Stimulated activated CD8-positive, alpha-beta memory T cell treated with anti-CD3 and anti-CD28 coated beads, Interleukin-2, amount 100 ng/mL, for 1 hour (primary cell): ENCODE data around the gene ENDOU.

Experiments used
- DNase-seq, 2 donors: peaks; one replicate each; pipeline ENCODE4 v3.0.0-alpha.2; 2020; ENCODE audit warnings: low read depth in 2 of 2

Gene ENDOU

DNA sequence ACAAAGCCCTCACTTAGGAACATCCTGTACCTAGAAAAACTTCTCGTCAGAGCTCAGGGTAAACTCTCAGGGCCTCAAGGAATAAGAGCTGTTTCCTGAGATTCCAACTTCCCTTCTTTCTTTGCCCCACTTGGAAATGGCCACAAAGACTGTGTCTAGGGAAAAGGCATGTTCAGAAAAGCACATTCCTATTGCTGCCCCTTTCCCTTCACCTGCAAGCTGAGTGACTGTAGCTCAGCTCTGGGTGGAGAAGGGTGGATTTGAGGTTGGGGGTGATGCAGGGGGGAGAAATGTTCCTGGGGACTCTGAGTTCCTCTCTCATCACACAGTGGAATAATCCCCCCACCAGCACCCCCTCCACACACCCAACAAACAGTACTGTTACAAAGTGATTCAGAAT lies 6.8 kb downstream of the ENDOU start:
- DNase-seq: no peak

- no peak for DNase-seq
Measured at GRCh38 chr12:47717443-47718193, 7.7 kb downstream of the ENDOU start.

GRCh38 chr12:47717046-47717442 lies 8.2 kb downstream of the ENDOU start:
- DNase-seq: no peak

DNA sequence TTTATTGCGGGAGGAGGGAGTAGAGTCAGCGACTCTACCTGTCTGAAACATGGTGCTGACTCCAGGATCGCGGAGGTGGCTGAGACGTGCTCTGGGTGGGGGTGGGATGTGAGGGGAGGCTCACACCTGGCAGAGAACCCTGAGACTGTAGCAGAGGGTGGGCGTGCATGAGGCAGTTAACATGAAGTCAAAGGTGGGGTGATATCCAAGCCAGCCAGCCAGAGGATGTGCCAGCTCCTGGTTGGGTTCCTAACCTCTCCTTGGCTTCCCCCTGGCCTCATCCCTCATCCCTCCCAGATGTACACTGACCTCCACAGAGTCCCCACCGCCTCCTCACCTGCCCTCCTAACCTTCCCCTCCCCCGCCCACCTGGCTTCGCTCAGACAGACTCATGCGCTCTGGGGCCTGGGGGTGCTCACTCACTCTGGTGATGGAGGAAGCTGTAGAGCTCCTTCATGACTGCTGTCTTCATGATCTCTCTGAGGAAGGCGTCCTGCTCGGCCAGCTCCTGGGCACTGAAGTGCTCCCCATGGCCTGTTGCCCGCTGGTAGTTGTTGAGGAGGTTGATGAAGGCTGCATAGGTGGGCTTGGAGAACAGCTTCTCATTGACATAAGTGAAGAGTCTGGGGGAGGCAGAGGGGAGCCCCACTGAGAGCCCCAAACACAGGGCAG lies 9.3 kb downstream of the ENDOU start:
- DNase-seq: no peak

- peak; percentile 59 to 69 for DNase-seq
Measured at GRCh38 chr12:47715393-47715876, 9.9 kb downstream of the ENDOU start.

DNA sequence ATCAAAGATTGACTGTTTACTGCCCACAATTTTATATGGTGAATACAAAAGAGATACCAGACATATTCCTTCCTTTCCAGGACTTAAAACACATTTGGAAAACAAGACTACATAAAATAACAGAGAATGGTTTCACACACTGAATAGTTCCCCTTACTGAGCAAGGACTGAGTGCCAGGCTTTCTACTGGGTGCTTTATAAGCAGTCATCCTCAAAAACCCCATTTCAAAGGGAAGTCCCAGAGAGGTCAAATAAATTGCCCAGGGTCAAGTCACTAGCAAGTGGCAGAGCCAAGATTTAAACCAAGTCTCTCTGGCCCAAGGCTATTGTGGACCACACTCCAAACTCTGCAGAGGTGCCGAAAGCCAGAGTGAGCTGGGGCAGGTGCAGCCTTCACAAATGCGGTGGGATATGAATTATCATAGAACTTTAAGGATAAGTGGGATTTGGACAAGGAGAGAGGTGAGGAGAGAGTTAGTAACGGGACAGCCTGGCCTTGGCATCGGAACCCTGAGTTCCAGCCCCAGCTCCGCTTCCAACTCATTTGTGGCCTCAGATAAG lies 10.4 kb downstream of the ENDOU start:
- DNase-seq: no peak

- DNase-seq: no peak
Measured at GRCh38 chr12:47712171-47712570, 13.1 kb downstream of the ENDOU start.

DNA sequence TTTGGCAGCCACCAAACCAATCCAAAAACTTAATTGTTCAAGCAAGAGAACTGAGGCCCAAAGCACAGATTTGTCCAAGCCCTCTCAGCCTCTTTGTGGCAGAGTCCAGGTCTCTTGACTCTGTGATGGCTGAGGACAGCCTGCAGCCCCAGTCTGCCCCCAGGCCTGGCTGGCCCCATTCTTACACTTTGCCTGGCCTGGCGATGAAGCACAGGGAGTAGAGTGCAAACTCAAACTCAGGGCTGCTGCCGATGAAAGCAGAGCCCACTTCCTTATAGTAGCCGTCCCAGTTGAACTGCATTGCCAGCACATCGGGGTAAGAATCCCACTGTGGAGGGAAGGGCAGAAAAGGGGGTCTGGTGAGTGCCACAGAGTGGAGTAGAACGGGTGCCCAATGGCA lies 13.8 kb downstream of the ENDOU start:
- no peak for DNase-seq

DNA sequence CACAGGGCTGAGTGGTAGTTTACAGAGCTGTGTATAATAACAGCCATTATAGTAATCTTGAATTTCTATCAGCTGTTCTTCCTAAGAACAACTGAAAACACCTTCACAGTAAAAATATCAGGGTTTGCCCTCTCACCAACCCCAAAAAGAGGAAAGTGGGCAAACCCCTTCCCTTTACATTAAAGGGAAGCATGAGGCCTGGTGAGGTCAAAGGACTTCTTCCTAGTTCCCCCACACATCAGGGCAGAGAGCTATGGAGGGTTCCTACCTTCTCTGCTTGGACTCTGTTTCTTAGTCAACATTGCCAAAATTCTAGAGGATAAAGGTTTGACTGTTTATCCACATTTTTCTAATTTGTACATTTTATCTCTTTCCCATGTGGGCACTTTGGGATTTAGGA lies 15.0 kb downstream of the ENDOU start:
- DNase-seq: no peak

GRCh38 chr12:47709671-47710070 lies 15.6 kb downstream of the ENDOU start:
- no peak for DNase-seq

DNA sequence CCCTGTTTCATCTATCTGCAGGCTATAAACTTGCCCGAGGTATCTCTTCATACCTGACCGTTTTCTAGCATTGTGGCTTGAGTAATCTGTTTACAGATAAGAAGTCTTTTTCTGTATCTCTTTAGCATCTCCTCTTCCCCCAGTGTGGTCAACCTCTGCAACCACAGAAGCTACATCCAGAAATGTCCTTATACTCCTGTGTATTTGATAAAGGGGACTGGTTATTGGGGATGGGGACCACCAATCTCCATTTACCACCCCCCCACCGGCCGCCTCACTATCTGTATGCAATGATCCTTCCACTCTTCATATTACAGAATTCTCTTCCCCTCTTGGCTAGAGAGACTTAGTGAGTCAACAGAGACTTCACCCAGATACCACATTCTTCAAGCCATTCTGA lies 16.1 kb downstream of the ENDOU start:
- DNase-seq: no peak

GRCh38 chr12:47707905-47708543 lies 17.3 kb downstream of the ENDOU start:
- DNase-seq: no peak

DNA sequence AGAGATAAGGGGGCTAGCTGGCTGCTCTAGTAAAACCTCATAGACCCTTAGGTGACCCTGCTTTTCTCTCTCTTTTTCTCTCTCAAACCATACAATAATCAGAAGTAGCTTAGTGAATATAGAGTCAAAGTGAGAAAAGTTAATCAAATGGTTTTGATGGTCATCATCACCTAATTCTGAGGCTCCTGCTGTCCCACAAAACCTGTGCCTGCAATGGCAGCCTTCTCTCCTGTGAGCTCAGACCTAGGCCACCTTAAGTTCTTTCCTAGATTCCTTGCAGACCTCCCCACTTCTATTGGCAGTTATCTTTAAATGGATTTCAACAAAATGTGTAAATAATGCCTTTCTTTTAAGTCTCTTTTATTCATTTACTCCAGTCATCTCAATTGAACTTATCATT lies 17.9 kb downstream of the ENDOU start:
- DNase-seq: no peak

- peak; percentile 97 to 98 for DNase-seq
Measured at GRCh38 chr12:47705566-47706425, 19.5 kb downstream of the ENDOU start, which contains the start of gene RPAP3. RPAP3 (minus strand) TSS chr12:47706030; CDS start chr12:47702840, 3,190 bp downstream.

DNA sequence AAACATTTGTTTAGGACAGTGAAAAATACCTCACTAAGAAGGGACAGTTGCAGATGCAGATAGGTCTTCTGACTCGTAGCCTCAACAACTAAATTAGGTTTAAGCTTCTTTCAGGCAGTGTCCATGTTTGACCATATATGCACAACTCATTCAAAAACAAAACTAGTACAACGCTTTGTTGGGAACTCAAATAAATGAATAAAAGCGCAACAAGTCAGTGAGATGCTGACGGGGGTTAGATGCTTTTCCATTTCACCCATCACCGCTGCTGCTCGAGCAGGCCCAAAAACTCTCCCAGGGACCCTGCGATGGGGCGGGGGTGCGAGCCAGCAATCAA lies 20.1 kb downstream of the ENDOU start:
- DNase-seq: no peak

DNA sequence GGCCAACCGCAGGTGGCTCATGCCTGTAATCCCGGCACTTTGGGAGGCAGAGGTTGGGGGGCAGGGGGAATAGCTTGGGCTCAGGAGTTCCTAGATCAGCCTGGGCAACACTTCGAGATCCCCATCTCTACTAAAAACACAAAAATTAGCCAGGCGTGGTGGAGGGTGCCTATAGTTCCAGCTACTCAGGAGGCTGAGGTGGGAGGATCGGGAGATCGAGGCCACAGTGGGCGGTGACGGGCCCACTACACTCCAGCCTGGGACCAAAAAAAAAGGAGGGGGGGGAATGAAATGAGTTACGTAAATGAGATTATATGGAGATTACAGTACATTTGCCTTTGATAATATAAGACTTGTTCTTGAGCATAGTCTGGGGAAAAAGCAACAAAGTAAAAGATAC lies 20.6 kb downstream of the ENDOU start:
- DNase-seq: no peak

GRCh38 chr12:47700263-47700662 lies 25.0 kb downstream of the ENDOU start:
- no peak for DNase-seq

DNA sequence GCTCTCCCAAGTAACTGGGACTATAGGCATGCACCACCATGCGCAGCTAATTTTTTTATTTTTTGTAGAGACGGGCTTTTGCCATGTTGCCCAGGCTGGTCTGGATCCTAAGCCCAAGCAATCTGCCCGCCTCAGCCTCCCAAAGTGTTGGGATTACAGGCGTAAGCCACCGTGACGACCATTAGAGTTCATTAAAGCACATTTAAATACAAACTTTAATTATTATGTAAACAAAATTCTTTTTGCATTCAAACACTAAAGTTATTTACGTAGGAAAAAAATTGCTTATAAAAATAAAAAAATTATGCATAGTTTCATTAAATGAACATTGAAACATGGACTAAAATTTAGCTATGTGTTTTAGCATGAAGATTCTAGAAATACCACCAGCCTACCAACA lies 26.7 kb downstream of the ENDOU start:
- no peak for DNase-seq

GRCh38 chr12:47698055-47698454 lies 27.2 kb downstream of the ENDOU start:
- DNase-seq: no peak

DNA sequence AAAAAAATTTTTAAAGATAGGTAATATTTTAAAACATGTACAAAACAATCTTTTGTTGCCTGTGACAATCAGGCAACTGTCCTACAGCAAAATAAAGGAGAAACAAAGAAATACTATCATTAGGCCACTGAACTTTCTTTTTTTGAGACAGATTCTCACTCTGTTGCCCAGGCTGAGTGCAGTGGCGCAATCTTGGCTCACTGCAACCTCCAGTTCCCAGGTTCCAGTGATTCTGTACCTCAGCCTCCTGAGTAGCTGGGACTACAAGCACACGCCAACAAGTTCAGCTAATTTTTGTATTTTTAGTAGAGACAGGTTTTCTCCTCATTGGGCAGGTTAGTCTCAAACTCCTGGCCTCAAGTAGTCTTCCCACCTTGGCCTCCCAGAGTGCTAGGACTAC lies 36.1 kb downstream of the ENDOU start:
- no peak for DNase-seq

- no peak for DNase-seq
Measured at GRCh38 chr12:47687636-47688035, 37.7 kb downstream of the ENDOU start.
